COLO668 (cell line): ENCODE measurements around the gene LRRC32.
"Not testable (repeated sequence)": the region's sequence is repeated elsewhere in the genome, so short reads cannot be mapped to it uniquely, and the experiment has no call there.

Experiments
- DNase-seq: peaks from one replicate; lab custom pipeline; 2025; ENCODE audit not compliant: unreplicated experiment; lab: John Stamatoyannopoulos, UW

LRRC32 gene

GRCh38 chr11:76653674-76654284, 16.8 kb downstream of the LRRC32 start:
- no peak for DNase-seq

GRCh38 chr11:76653012-76653673, 17.4 kb downstream of the LRRC32 start:
- DNase-seq: no peak

- DNase-seq: no peak
Measured at GRCh38 chr11:76649851-76650372, 20.6 kb downstream of the LRRC32 start.

GRCh38 chr11:76649011-76649410, 21.5 kb downstream of the LRRC32 start:
- no peak for DNase-seq

GRCh38 chr11:76648061-76648460, 22.5 kb downstream of the LRRC32 start:
- DNase-seq: no peak

- DNase-seq: no peak
Measured at GRCh38 chr11:76646882-76647534, 23.5 kb downstream of the LRRC32 start.

- DNase-seq: no peak
Measured at GRCh38 chr11:76644591-76644990, 26.0 kb downstream of the LRRC32 start.

GRCh38 chr11:76643711-76644110, 26.8 kb downstream of the LRRC32 start:
- DNase-seq: not testable (repeated sequence)

GRCh38 chr11:76642341-76642740, 28.2 kb downstream of the LRRC32 start:
- DNase-seq: no peak

GRCh38 chr11:76641905-76642304, 28.6 kb downstream of the LRRC32 start:
- no peak for DNase-seq

GRCh38 chr11:76640501-76640900, 30.0 kb downstream of the LRRC32 start:
- DNase-seq: no peak

- DNase-seq: no peak
Measured at GRCh38 chr11:76639621-76640020, 30.9 kb downstream of the LRRC32 start.

GRCh38 chr11:76638270-76639197, 32.0 kb downstream of the LRRC32 start:
- DNase-seq: no peak

GRCh38 chr11:76637491-76638269, 32.9 kb downstream of the LRRC32 start:
- DNase-seq: no peak

- no peak for DNase-seq
Measured at GRCh38 chr11:76636826-76637460, 33.6 kb downstream of the LRRC32 start.

- no peak for DNase-seq
Measured at GRCh38 chr11:76635991-76636738, 34.4 kb downstream of the LRRC32 start.

GRCh38 chr11:76634886-76635285, 35.7 kb downstream of the LRRC32 start:
- DNase-seq: no peak

- no peak for DNase-seq
Measured at GRCh38 chr11:76632492-76632891, 38.1 kb downstream of the LRRC32 start.
